ENCODE results near the gene ABCA6. TPM values are rescaled to one million over a fixed set of nuclear protein-coding genes. Genes with fewer than 3 reads are reported as not detected.

ABCA6 gene
- total RNA-seq, 1 experiment from 2014 or later, result not detected

DNA sequence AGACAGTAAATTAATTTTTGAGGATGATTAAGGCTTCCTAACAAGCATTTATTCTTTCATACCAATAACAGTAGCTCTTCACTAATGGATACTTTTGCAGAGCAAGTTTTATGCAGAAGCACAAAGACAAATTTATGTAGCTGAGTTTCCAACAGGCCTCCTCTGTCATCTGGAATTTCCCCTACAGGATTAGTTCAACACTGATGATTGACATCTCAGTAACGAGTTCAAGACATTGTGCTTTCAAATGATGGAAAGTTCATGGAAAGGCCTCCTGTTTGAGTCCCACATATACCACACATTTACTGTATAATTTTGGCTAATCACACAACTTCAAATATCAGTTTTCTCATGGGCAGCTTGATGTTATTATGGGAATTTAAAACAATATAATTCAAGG lies 46.4 kb upstream of the ABCA6 start:
- intact Hi-C loops (cut with micrococcal nuclease), result loop anchor here (5.0 kb wide), 1 partner anchor 416 kb away; no protein-coding TSS in a partner anchor
- ATAC-seq (no peak), DNase-seq (no peak)
- ChIA-PET CTCF (interaction anchor here (0.6 to 0.9 kb wide), 2 partner anchors 103 to 416 kb away, joined by 3 to 6 read pairs; no protein-coding TSS in a partner anchor), POLR2A (ENCODE audit: unreplicated experiment) (interaction anchor here (0.6 to 0.7 kb wide), 3 partner anchors 62 to 393 kb away, joined by 3 read pairs; no protein-coding TSS in a partner anchor)
- Histone ChIP-seq H4K20me1 (ENCODE audit: low read length) (no peaks in the 10 kb centered on the region), H3K4me3 (ENCODE audit: low read length) (no peak overlapping the region), H2AFZ (ENCODE audit: low read length) (no peak overlapping the region), H3K9ac (ENCODE audit: low read length) (no peak overlapping the region), H3K4me1 (ENCODE audit: insufficient read depth, low read length) (no peaks in the 10 kb centered on the region), H3K27ac (ENCODE audit: low read length) (no peak overlapping the region), H3K36me3 (ENCODE audit: low read depth, low read length) (no peaks in the 10 kb centered on the region), H3K9me2 (replicated peaks; ENCODE audit: low read length) (no peaks in the 10 kb centered on the region), H3K4me2 (ENCODE audit: low read length) (no peak overlapping the region), H3K27me3 (ENCODE audit: low read length) (no peaks in the 10 kb centered on the region), H3K79me2 (ENCODE audit: low read length) (no peaks in the 10 kb centered on the region), H3K9me3 (ENCODE audit: low read length) (no peaks in the 10 kb centered on the region), H3F3A (ENCODE audit: low read length, unreplicated experiment) (no peaks in the 10 kb centered on the region)
- TF ChIP-seq, protein P1, sequence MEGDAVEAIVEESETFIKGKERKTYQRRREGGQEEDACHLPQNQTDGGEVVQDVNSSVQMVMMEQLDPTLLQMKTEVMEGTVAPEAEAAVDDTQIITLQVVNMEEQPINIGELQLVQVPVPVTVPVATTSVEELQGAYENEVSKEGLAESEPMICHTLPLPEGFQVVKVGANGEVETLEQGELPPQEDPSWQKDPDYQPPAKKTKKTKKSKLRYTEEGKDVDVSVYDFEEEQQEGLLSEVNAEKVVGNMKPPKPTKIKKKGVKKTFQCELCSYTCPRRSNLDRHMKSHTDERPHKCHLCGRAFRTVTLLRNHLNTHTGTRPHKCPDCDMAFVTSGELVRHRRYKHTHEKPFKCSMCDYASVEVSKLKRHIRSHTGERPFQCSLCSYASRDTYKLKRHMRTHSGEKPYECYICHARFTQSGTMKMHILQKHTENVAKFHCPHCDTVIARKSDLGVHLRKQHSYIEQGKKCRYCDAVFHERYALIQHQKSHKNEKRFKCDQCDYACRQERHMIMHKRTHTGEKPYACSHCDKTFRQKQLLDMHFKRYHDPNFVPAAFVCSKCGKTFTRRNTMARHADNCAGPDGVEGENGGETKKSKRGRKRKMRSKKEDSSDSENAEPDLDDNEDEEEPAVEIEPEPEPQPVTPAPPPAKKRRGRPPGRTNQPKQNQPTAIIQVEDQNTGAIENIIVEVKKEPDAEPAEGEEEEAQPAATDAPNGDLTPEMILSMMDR (conservative IDR thresholded peaks at IDR 0.05; ENCODE audit: low read depth, low read length), result no peak
- TF ChIP-seq EZH2phosphoT487 (IDR thresholded peaks at IDR 0.05; ENCODE audit: borderline replicate concordance, low read length) (no peak), EZH2 (IDR thresholded peaks at IDR 0.05; ENCODE audit: low read length, unreplicated experiment) (no peak)
- no TSS peak for BruUV-seq (replicated peaks)

DNA sequence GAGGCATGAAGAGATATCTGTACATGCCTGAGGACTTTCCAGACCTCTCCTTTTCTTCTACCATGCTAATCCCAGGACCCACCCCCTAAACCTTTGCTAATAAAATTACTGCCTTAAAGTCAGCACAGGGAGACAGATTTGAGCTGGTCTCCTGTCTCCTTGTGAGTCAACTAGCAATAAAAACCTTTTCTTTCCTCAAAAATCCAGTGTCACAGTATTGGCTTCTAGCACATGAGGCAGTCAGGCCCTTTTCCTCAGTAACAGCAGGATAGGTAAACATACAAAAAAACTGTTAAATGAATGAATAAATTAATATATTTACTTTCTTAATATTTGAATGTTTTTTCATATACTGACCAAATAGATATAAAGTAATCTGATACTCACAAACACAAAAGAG lies 45.6 kb upstream of the ABCA6 start:
- ChIA-PET POLR2A (ENCODE audit: unreplicated experiment) (interaction anchor here (0.5 to 0.7 kb wide), 3 partner anchors 291 to 762 kb away, joined by 3 to 4 read pairs (median 3); no protein-coding TSS in a partner anchor), CTCF (interaction anchor here (0.6 to 0.9 kb wide), 3 partner anchors 102 to 415 kb away, joined by 3 to 6 read pairs (median 3); no protein-coding TSS in a partner anchor)
- H3K9ac ChIP-seq (ENCODE audit: low read length), result no peak overlapping the region
- no peak overlapping the region for H3K4me2 ChIP-seq (ENCODE audit: low read length)
- H3K4me1 ChIP-seq (ENCODE audit: insufficient read depth, low read length), result no peaks in the 10 kb centered on the region
- H3K27ac ChIP-seq (ENCODE audit: low read length), result no peak overlapping the region
- H2AFZ ChIP-seq (ENCODE audit: low read length), result no peak overlapping the region
- H3K9me2 ChIP-seq (replicated peaks; ENCODE audit: low read length), result no peaks in the 10 kb centered on the region
- no peak overlapping the region for H3K4me3 ChIP-seq (ENCODE audit: low read length)
- peak; percentile 20 for DNase-seq
- intact Hi-C loops (cut with micrococcal nuclease), result loop anchor here (1.0 to 5.0 kb wide), 2 partner anchors 12 to 415 kb away; no protein-coding TSS in a partner anchor
- no peak for TF ChIP-seq EZH2 (IDR thresholded peaks at IDR 0.05; ENCODE audit: low read length, unreplicated experiment)
- TF ChIP-seq, protein P1 (conservative IDR thresholded peaks at IDR 0.05; ENCODE audit: low read depth, low read length), result no peak
- TF ChIP-seq EZH2phosphoT487 (IDR thresholded peaks at IDR 0.05; ENCODE audit: borderline replicate concordance, low read length), result no peak
- ATAC-seq, result peak; percentile 99
- H3K79me2 ChIP-seq (ENCODE audit: low read length), result no peaks in the 10 kb centered on the region
- no peaks in the 10 kb centered on the region for H3K9me3 ChIP-seq (ENCODE audit: low read length)
- no peaks in the 10 kb centered on the region for H3K36me3 ChIP-seq (ENCODE audit: low read depth, low read length)
- H3K27me3 ChIP-seq (ENCODE audit: low read length), result no peaks in the 10 kb centered on the region
- H4K20me1 ChIP-seq (ENCODE audit: low read length), result no peaks in the 10 kb centered on the region
- no peaks in the 10 kb centered on the region for H3F3A ChIP-seq (ENCODE audit: low read length, unreplicated experiment)
- no TSS peak for BruUV-seq (replicated peaks)

DNA sequence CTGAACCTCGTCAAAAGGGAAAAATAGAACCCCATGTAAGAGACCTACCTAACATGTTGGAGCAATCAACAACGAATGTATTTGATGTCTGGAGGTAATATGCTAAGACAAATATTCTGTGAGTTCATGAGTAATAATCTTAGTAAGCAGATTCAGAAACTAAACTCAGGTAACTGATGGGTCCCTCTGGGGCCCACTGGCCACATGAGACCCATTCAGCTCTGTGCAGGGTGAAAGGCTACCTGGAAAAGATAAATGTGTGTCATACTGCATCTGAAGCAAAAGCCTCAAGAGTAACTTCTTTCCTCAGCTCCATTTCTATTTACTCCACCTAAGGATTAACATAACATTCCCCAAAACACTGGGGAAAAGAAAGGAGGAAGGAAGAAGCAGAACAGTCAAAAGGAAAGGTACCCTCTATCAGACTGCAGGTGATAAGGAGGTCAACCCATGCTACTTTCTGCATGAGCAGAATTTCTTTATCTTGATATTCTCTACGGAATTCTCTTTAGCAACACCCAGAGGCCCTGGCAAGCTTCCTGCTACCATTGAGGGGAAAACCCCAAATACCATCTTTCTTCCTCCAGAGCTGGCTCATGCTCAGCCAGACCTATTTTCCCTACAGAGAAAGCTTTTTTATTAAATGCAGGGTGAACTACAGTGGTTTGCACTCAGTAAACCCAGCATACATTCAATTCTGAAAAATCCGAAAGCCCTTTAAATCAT lies 37.7 kb upstream of the ABCA6 start:
- intact Hi-C loops (cut with micrococcal nuclease), result no loop called here
- ATAC-seq, result no peak
- POLR2A ChIA-PET (ENCODE audit: unreplicated experiment), result no interaction called here

More for the DNA sequence above, 37.7 kb upstream of the ABCA6 start:
- H3K4me2 ChIP-seq (ENCODE audit: low read length), result no peak overlapping the region
- H3K79me2 ChIP-seq (ENCODE audit: low read length), result no peaks in the 10 kb centered on the region
- no peaks in the 10 kb centered on the region for H3K27me3 ChIP-seq (ENCODE audit: low read length)
- H3K9me2 ChIP-seq (replicated peaks; ENCODE audit: low read length), result no peaks in the 10 kb centered on the region
- H3K9ac ChIP-seq (ENCODE audit: low read length), result no peak overlapping the region
- CTCF ChIA-PET, result no interaction called here
- DNase-seq, result no peak
- H3K4me3 ChIP-seq (ENCODE audit: low read length), result no peak overlapping the region
- no peak overlapping the region for H3K27ac ChIP-seq (ENCODE audit: low read length)
- H3K36me3 ChIP-seq (ENCODE audit: low read depth, low read length), result no peaks in the 10 kb centered on the region
- BruUV-seq (replicated peaks), result no TSS peak
- H2AFZ ChIP-seq (ENCODE audit: low read length), result no peak overlapping the region
- peaks cover 20% of the 10 kb centered on the region for H3K4me1 ChIP-seq (ENCODE audit: insufficient read depth, low read length)
- TF ChIP-seq EZH2 (IDR thresholded peaks at IDR 0.05; ENCODE audit: low read length, unreplicated experiment) (no peak), EZH2phosphoT487 (IDR thresholded peaks at IDR 0.05; ENCODE audit: borderline replicate concordance, low read length) (no peak)
- TF ChIP-seq, protein P1 (conservative IDR thresholded peaks at IDR 0.05; ENCODE audit: low read depth, low read length), result no peak
- H4K20me1 ChIP-seq (ENCODE audit: low read length), result no peaks in the 10 kb centered on the region
- H3F3A ChIP-seq (ENCODE audit: low read length, unreplicated experiment), result peaks cover 6% of the 10 kb centered on the region
- no peaks in the 10 kb centered on the region for H3K9me3 ChIP-seq (ENCODE audit: low read length)

All from PC-3 (cell line).